ENCODE data around the gene MPP3.
"Not testable (repeated sequence)": the region's sequence is repeated elsewhere in the genome, so short reads cannot be mapped to it uniquely, and the experiment has no call there.

The MPP3 gene

DNA sequence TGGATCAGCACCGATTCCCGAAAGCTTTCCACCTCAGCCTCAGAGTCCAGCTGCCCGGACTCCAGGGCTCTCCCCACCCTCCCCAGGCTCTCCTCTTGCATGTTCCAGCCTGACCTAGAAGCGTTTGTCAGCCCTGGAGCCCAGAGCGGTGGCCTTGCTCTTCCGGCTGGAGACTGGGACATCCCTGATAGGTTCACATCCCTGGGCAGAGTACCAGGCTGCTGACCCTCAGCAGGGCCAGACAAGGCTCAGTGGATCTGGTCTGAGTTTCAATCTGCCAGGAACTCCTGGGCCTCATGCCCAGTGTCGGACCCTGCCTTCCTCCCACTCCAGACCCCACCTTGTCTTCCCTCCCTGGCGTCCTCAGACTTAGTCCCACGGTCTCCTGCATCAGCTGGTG, 29.0 kb upstream of the MPP3 start:
- FAIRE-seq (no peak), DNase-seq (ENCODE audit: extremely low spot score, insufficient read length, low read depth) (no peak)

- no peak for DNase-seq (ENCODE audit: extremely low spot score, insufficient read length, low read depth)
- FAIRE-seq, result no peak
Observed at GRCh38 chr17:43860927-43861622, 28.1 kb upstream of the MPP3 start.

DNA sequence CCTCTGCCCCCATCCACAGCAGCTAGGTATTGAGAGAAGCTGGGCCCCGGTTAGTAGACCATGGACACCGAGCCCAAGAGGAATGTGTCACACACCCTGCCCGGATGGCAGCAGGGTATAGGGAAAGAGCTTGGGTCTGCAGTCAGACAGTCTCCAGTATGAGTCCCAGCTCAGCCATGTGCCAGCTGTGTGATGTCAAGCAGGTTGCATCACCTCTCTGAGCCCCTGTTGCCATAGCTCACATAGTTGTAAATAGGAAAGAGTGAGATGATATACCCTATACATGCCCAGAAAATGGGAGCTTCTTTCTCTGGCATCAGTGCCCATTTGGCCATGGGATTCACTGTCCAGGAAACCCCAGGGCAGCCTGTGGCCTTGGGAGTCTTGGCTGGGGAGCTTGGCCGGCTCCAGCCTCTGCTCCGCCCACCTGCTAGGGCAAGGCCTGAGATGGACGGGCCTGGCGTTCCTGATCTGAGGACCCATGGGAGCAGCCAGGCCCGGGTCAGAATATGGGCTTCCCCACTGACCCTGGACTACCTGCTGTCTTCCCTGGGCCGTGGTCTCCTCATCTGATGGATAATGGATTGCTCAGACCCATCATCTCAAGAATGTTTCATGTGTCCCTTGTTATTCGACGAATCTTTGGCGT, 27.3 kb upstream of the MPP3 start:
- no peak for FAIRE-seq
- no peak for DNase-seq (ENCODE audit: extremely low spot score, insufficient read length, low read depth)

DNA sequence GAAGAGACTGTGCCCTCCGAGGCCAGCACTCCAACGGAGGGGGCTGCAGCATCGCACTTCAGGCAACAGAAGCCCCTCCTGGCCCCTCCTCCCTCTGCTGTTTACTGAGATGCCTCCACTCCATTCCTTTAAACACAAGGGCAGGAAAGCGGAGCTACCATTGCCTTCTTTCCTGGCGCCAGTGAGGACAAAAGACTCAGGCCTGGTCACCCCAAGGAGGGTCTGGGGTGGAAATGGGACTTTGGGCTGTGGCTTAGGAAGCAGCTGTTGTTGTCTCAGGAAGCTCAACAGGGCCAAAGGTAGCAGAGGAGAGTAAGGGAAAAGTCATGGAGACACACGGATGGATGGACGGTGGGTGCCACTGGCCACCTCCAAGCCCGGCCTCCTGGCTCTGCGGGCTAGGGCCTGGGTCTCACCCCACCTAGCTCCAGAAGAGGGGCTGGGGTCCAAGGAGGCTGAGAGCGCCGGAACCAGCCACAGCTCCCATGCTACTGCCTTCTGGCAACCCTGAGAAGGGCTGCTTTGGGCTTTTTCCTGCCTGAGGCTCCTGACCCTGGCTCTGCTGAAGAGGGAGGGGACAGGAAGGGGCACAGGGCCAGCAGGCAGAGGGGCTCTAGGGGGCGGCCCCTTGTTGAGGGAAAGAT, 25.1 kb upstream of the MPP3 start:
- FAIRE-seq (no peak), DNase-seq (ENCODE audit: extremely low spot score, insufficient read length, low read depth) (no peak)

- no peak for DNase-seq (ENCODE audit: extremely low spot score, insufficient read length, low read depth)
- FAIRE-seq, result no peak
Observed at GRCh38 chr17:43857141-43857540, 24.2 kb upstream of the MPP3 start.

DNA sequence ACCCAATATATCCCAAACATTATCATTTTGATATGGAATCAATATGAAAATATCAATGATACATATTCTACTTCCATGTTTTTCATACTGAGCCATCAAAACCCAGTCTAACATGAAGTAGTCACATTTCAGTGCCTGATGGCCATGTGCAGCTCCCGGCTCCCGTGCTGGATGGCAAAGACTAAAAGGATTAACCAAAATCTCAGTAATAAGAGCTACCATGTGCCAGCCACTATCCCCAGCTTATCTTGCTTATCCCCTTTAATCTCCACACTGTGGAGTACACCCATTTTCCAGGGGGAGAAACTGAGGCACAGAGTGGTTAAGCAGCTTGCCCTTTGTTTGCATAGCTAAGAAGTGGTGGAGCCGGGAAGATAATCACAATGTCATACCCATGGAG, 23.2 kb upstream of the MPP3 start:
- DNase-seq (ENCODE audit: extremely low spot score, insufficient read length, low read depth) (no peak), FAIRE-seq (no peak)

DNA sequence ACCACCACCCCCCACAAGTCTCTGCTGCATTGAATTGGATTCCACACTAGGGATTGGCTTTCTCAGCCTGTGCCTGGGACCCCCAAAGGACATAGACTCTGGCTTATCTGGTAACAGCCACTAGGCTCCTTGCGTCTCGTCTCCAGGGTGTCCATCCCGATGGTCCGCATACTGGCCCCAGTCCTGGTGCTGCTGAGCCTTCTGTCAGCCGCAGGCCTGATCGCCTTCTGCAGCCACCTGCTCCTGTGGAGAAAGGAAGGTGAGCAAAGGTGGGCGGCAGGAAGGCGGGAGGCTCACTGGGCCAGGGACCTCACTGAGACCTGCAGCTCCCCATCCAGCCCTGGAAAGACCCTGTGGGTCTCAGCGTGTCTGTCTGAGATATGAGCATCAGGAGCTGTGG, 22.1 kb upstream of the MPP3 start:
- FAIRE-seq, result no peak
- no peak for DNase-seq (ENCODE audit: extremely low spot score, insufficient read length, low read depth)

- DNase-seq (ENCODE audit: extremely low spot score, insufficient read length, low read depth) (no peak), FAIRE-seq (no peak)
Observed at GRCh38 chr17:43854498-43854897, 21.6 kb upstream of the MPP3 start.

- no peak for FAIRE-seq
- no peak for DNase-seq (ENCODE audit: extremely low spot score, insufficient read length, low read depth)
Observed at GRCh38 chr17:43853546-43853945, 20.6 kb upstream of the MPP3 start.

DNA sequence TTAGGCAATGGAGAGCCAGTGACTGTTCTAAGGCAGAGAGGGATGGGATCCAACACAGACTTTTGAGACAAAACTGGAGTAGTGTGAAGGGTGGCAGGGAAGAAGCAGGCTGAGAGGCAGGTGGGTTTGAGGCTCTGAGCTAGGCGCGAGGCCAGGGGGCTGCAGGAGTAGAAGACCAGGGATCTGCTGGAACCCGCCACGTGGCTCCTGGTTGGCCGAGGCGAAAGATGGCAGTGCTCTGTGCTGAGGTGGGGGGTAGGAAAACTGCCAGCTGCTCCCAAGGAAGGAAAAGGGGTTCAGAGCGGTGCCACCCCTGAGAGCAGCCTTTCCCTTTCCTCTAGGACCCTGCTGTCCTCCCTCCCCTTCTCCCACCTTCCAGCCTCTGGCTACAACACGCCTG, 19.6 kb upstream of the MPP3 start:
- DNase-seq (ENCODE audit: extremely low spot score, insufficient read length, low read depth) (no peak), FAIRE-seq (no peak)

DNA sequence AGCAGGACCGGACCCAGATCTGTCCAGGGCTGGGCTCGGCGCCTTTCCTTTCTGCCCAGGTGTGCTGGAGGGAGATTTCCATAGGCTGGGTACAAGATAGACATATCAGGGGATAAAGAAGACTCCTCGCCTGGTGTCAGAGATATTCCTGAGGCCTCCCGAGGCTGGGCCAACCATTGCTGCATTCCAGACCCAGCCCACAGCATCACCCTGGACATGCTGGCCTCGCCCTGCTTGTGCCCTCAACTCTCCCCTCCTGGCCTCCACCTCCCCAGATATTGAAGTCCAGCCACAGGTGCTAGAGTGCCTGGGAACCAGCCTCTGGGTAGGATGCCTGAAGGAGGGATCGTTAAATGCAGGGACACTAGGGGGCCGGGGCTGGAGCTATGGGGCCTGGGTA, 16.2 kb upstream of the MPP3 start:
- FAIRE-seq, result no peak
- DNase-seq (ENCODE audit: extremely low spot score, insufficient read length, low read depth), result no peak

- DNase-seq (ENCODE audit: extremely low spot score, insufficient read length, low read depth), result no peak
Observed at GRCh38 chr17:43848601-43849000, 15.7 kb upstream of the MPP3 start.

GRCh38 chr17:43846963-43847371, 14.0 kb upstream of the MPP3 start, which contains the start of gene CD300LG:
CD300LG (plus strand) TSS chr17:43847176; CDS start chr17:43847217, 41 bp downstream.
- DNase-seq (ENCODE audit: extremely low spot score, insufficient read length, low read depth) (no peak), FAIRE-seq (no peak)

More at GRCh38 chr17:43848601-43849000, 15.7 kb upstream of the MPP3 start:
- no peak for FAIRE-seq

DNA sequence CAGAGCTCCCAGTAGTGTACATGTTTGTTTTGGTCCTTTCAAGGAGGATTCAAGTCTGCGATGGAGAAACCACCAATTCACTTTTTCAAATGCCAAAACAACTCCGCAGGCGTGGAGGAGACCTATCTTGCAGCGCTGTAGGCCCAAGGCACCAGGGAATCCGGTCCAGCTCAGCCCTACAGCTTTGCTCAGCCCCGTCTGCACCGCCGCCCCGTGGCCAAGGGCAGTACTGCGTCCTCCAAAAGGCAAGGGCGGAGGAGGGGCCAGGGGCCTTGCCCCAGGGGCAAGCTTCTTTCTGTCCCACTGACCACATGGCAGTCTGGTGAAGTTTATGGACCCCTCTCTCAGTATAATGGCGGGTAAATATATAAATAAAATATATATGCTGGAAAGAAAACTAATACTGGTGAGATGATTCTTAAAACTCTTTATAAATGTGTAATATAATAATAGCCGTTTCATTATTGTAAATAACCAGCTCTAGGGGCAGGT, 13.3 kb upstream of the MPP3 start:
- DNase-seq (ENCODE audit: extremely low spot score, insufficient read length, low read depth) (peak; percentile 70), FAIRE-seq (peak; percentile 76)

DNA sequence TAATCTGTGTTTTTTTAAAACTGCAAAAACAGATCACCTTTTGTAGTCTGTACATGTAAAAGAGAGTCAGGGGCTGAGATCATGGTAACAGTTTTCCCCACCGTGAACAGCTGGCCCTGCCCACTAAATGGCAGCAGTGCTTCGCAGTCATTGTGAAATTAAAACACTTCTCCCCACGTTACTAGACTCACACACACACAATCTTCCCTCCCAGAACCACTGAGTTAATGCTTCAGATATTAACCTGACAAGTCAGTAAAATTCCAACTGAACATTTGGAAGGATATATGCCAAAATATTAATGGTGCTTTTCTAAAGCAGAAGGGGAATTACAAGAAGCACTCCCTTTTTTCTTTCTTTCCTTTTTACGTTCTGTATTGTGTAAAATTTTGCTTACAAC, 12.8 kb upstream of the MPP3 start:
- DNase-seq (ENCODE audit: extremely low spot score, insufficient read length, low read depth) (no peak), FAIRE-seq (no peak)

DNA sequence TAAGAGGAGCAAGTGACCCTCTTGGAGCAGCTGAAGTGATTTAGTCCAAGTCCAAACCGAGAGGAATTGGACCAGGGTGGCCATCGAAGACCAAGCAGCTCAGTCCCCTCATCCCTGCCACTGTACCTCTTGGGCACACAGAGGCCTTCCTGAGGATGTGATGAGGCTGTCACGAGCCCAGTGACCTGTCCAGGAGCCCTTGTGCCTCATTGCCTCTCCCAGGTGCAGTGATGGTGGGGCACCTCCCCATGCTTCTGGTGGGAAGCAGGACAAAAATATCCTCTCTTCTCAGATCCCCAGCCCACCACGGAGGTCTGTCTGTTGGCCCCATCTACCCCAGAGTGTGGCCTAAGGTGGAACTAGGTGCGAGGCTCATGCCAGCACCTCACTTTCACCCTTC, 11.3 kb upstream of the MPP3 start:
- DNase-seq (ENCODE audit: extremely low spot score, insufficient read length, low read depth) (no peak), FAIRE-seq (no peak)

DNA sequence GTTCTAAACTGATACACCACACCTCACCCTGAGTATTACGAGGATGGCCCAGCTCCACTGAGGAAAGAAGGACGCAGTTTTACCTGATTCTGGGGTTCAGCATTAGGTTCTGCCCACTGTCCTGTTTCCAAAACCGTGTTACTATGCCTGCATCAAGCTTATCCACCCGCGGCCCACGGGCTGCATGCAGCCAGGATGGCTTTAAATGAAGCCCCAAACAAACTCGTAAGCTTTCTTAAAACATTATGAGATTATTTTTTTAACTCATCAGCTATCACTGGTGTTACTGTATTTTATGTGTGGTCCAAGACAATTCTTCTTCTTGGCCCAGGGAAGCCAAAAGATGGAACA, 10.0 kb upstream of the MPP3 start:
- DNase-seq (ENCODE audit: extremely low spot score, insufficient read length, low read depth) (no peak), FAIRE-seq (no peak)

GRCh38 chr17:43842091-43842974, 9.4 kb upstream of the MPP3 start:
- FAIRE-seq; DNase-seq (ENCODE audit: extremely low spot score, insufficient read length, low read depth): not testable (repeated sequence)

GRCh38 chr17:43841282-43841681, 8.3 kb upstream of the MPP3 start:
- FAIRE-seq, result no peak

GRCh38 chr17:43840814-43841213, 7.9 kb upstream of the MPP3 start:
- no peak for DNase-seq (ENCODE audit: extremely low spot score, insufficient read length, low read depth)
- FAIRE-seq, result no peak

More at GRCh38 chr17:43841282-43841681, 8.3 kb upstream of the MPP3 start:
- DNase-seq (ENCODE audit: extremely low spot score, insufficient read length, low read depth), result no peak
